Neural cell (in vitro differentiated cells): ENCODE measurements around the gene SMARCAD1. TPM values are rescaled to one million over a fixed set of nuclear protein-coding genes. Genes with fewer than 3 reads are reported as not detected.

Experiments used
- H2AFZ ChIP-seq: fragments of 200-600, 300-800 bp; sonication (generic), shearing (Covaris generic); 2 replicates; pipeline ENCODE4 v1.6.0; 2014; ENCODE audit warnings: low read depth, mild to moderate bottlenecking, antibody characterized with exemption, low read length, moderate library complexity
- H3F3A ChIP-seq: fragments of 200-600 bp; shearing (Covaris generic); 2 replicates; pipeline ENCODE4 v1.6.1; 2016; ENCODE audit warnings: mild to moderate bottlenecking, moderate library complexity, mixed read lengths, antibody characterized with exemption, low read length; ENCODE audit not compliant: insufficient read depth, poor library complexity, severe bottlenecking
- H3K27ac ChIP-seq: fragments of 200-600, 300-800 bp; sonication (generic), shearing (Covaris generic); 2 replicates; pipeline ENCODE4 v1.5.1; 2014; ENCODE audit warnings: mild to moderate bottlenecking, low read length, moderate library complexity
- H3K27me3 ChIP-seq: fragments of 300-800, 200-600 bp; sonication (generic), shearing (Covaris generic); 2 replicates; pipeline ENCODE4 v1.6.0; 2014; ENCODE audit warnings: mild to moderate bottlenecking, low read depth, low read length, moderate library complexity; ENCODE audit not compliant: insufficient read depth
- H3K36me3 ChIP-seq: fragments of 300-800, 200-600 bp; sonication (generic), shearing (Covaris generic); 2 replicates; pipeline ENCODE4 v1.5.1; 2014; ENCODE audit warnings: mild to moderate bottlenecking, antibody characterized with exemption, low read length, moderate library complexity; ENCODE audit not compliant: insufficient read depth
- H3K4me2 ChIP-seq: fragments of 300-800, 200-600 bp; sonication (generic), shearing (Covaris generic); 2 replicates; pipeline ENCODE4 v1.6.0; 2014; ENCODE audit warnings: mild to moderate bottlenecking, low read length
- H3K4me3 ChIP-seq: fragments of 300-800, 200-600 bp; sonication (generic), shearing (Covaris generic); 2 replicates; pipeline ENCODE4 v1.5.1; 2014; ENCODE audit warnings: mild to moderate bottlenecking, low read length, moderate library complexity
- H3K79me2 ChIP-seq: fragments of 200-600 bp; shearing (Covaris generic); replicated peaks from 2 replicates; pipeline ENCODE4 v1.6.0; 2014; ENCODE audit warnings: mild to moderate bottlenecking, low read length, moderate library complexity; ENCODE audit not compliant: insufficient read depth
- H3K9ac ChIP-seq: fragments of 300-800, 200-600 bp; sonication (generic), shearing (Covaris generic); 2 replicates; pipeline ENCODE4 v1.6.1; 2016; ENCODE audit warnings: mild to moderate bottlenecking, low read length, mixed read lengths
- H3K9me2 ChIP-seq: fragments of 200-600 bp; shearing (Covaris generic); 2 replicates; pipeline ENCODE4 v1.6.1; 2016; ENCODE audit warnings: mild to moderate bottlenecking, low read length, mixed read lengths; ENCODE audit not compliant: insufficient read depth
- H3K9me3 ChIP-seq: fragments of 200-600, 300-800 bp; sonication (generic), shearing (Covaris generic); 2 replicates; pipeline ENCODE4 v1.6.1; 2016; ENCODE audit warnings: mild to moderate bottlenecking, mixed run types, low read length, moderate library complexity, mixed read lengths
- H4K20me1 ChIP-seq: fragments of 200-600 bp; shearing (Covaris generic); 2 replicates; pipeline ENCODE4 v1.6.1; 2016; ENCODE audit warnings: mild to moderate bottlenecking, mixed run types; ENCODE audit not compliant: insufficient read depth
- CTCF ChIP-seq: fragments of 450-650 bp; IDR thresholded peaks from 2 replicates; pipeline ENCODE4 v1.5.1; 2014; ENCODE audit warnings: antibody characterized with exemption, mild to moderate bottlenecking, moderate library complexity; ENCODE audit not compliant: poor library complexity, severe bottlenecking
- EP300 ChIP-seq: fragments of 450-650 bp; conservative IDR thresholded peaks from 2 replicates; pipeline ENCODE4 v1.6.1; 2014; ENCODE audit warnings: antibody characterized with exemption, mild to moderate bottlenecking, moderate library complexity; ENCODE audit not compliant: poor library complexity, severe bottlenecking
- EZH2 ChIP-seq: fragments of 200-600, 300-800 bp; shearing (Covaris generic), sonication (generic); IDR thresholded peaks from 2 replicates; pipeline ENCODE4 v1.6.1; 2014; ENCODE audit warnings: antibody characterized with exemption, low read length, borderline replicate concordance, mild to moderate bottlenecking; ENCODE audit not compliant: insufficient read depth, poor library complexity, severe bottlenecking
- MXI1 ChIP-seq: fragments of 450-650 bp; conservative IDR thresholded peaks from 2 replicates; pipeline ENCODE4 v1.6.1; 2014; ENCODE audit warnings: antibody characterized with exemption, mild to moderate bottlenecking; ENCODE audit not compliant: poor library complexity, severe bottlenecking
- POLR2AphosphoS5 ChIP-seq: IDR thresholded peaks from 2 replicates; pipeline ENCODE4 v1.6.1; 2012
- RAD21 ChIP-seq: fragments of 450-650 bp; conservative IDR thresholded peaks from 2 replicates; pipeline ENCODE4 v1.6.1; 2014; ENCODE audit warnings: antibody characterized with exemption, mild to moderate bottlenecking, moderate library complexity
- REST ChIP-seq: IDR thresholded peaks from 2 replicates; pipeline ENCODE4 v1.6.1; 2012; ENCODE audit warnings: borderline replicate concordance
- SMC3 ChIP-seq: fragments of 450-650 bp; conservative IDR thresholded peaks from 2 replicates; pipeline ENCODE4 v1.6.1; 2014; ENCODE audit warnings: antibody characterized with exemption, mild to moderate bottlenecking, moderate library complexity; ENCODE audit not compliant: poor library complexity
- TAF1 ChIP-seq: IDR thresholded peaks from 2 replicates; pipeline ENCODE4 v1.6.1; 2012; ENCODE audit warnings: low read depth
- polyA plus RNA-seq: library from polyadenylated mRNA; depleted of rRNA; stranded (reverse); fragments of >200 nt; gene quantifications from 2 replicates; pipeline ENCODE4 v1.2.3, GENCODE V29; 2014

SMARCAD1 gene
- polyA plus RNA-seq, 1 donor from 2014 or later = 129 TPM

GRCh38 chr4:94240384-94240783 is 32.7 kb downstream of the SMARCAD1 start:
- Histone ChIP-seq H4K20me1 (no peaks in the 10 kb centered on the region), H2AFZ (no peak overlapping the region), H3K27me3 (no peaks in the 10 kb centered on the region), H3K4me2 (no peak overlapping the region), H3K79me2 (no peaks in the 10 kb centered on the region), H3F3A (no peaks in the 10 kb centered on the region), H3K36me3 (peaks cover 17% of the 10 kb centered on the region), H3K9ac (no peak overlapping the region), H3K9me3 (no peaks in the 10 kb centered on the region), H3K27ac (no peak overlapping the region), H3K4me3 (no peak overlapping the region), H3K9me2 (no peaks in the 10 kb centered on the region)
- TF ChIP-seq MXI1 (no peak), RAD21 (no peak), TAF1 (no peak), REST (no peak), EZH2 (no peak), POLR2AphosphoS5 (no peak), CTCF (no peak), SMC3 (no peak), EP300 (no peak)

GRCh38 chr4:94244087-94244828 is 36.6 kb downstream of the SMARCAD1 start:
- Histone ChIP-seq H3K36me3 (peaks cover 22% of the 10 kb centered on the region), H3K4me3 (no peak overlapping the region)

More at GRCh38 chr4:94244087-94244828, 36.6 kb downstream of the SMARCAD1 start:
- Histone ChIP-seq H2AFZ (no peak overlapping the region), H3K4me2 (no peak overlapping the region), H3K27ac (no peak overlapping the region), H4K20me1 (no peaks in the 10 kb centered on the region), H3K27me3 (no peaks in the 10 kb centered on the region), H3K9ac (no peak overlapping the region), H3K79me2 (no peaks in the 10 kb centered on the region), H3F3A (no peaks in the 10 kb centered on the region), H3K9me2 (no peaks in the 10 kb centered on the region), H3K9me3 (no peaks in the 10 kb centered on the region)
- no peak for TF ChIP-seq RAD21
- no peak for TF ChIP-seq REST
- TF ChIP-seq CTCF = no peak
- TF ChIP-seq TAF1 = no peak
- no peak for TF ChIP-seq SMC3
- TF ChIP-seq POLR2AphosphoS5 = no peak
- no peak for TF ChIP-seq EP300
